Right atrium auricular region (tissue), 2 donors: Measurements from ENCODE around the gene SRSF2. TPM values are rescaled to one million over a fixed set of nuclear protein-coding genes. Genes with fewer than 3 reads are reported as not detected.
A peak's percentile ranks its signal among the peaks of the same experiment; 100 is the strongest.
"Not testable (repeated sequence)": the region's sequence is repeated elsewhere in the genome, so short reads cannot be mapped to it uniquely, and the experiment has no call there.

Source experiments
- DNase-seq: peaks from one replicate; pipeline ENCODE4 v3.0.0-alpha.2; 2019; ENCODE audit warnings: low spot score
- H3K27ac ChIP-seq, 2 donors: fragments of 200-600 bp; sonication (generic); 1 replicate in 1 of 2; 2 replicates in 1 of 2; pipeline ENCODE4 v1.5.1; 2016 to 2019
- H3K27me3 ChIP-seq, 2 donors: fragments of 200-600 bp; sonication (generic); one replicate each; pipeline versions ENCODE4 v1.5.1 to v1.6.0; 2017 to 2019
- H3K36me3 ChIP-seq: fragments of 200-600 bp; sonication (generic); one replicate; pipeline ENCODE4 v1.5.1; 2016
- H3K4me1 ChIP-seq, 2 donors: fragments of 200-600 bp; sonication (generic); one replicate each; pipeline versions ENCODE4 v1.5.1 to v1.6.0; 2017 to 2019
- H3K4me3 ChIP-seq, 2 donors: fragments of 200-600 bp; sonication (generic); 1 replicate in 1 of 2; 2 replicates in 1 of 2; pipeline ENCODE4 v1.5.1; 2017 to 2019; ENCODE audit warnings: mild to moderate bottlenecking in 1 of 2, moderate library complexity in 1 of 2
- H3K9me3 ChIP-seq, 2 donors: fragments of 200-600 bp; sonication (generic); one replicate each; pipeline ENCODE4 v1.5.1; 2019
- total RNA-seq, 2 donors: library from RNA; depleted of rRNA; stranded (reverse); fragments of >200 nt; gene quantifications; one replicate each; pipeline ENCODE4 v1.1.0, GENCODE V29; 2016
- TF ChIP-seq, protein P1 (sequence below), 2 donors: fragments of 200-600 bp; sonication (generic); IDR thresholded peaks; one replicate each; pipeline ENCODE4 v1.5.1; 2019; ENCODE audit warnings: antibody characterized with exemption in 2 of 2

The SRSF2 gene
- total RNA-seq, 2 donors from 2014 or later, result 78.3 to 135 TPM

GRCh38 chr17:76714822-76715495 is 22.2 kb downstream of the SRSF2 start:
- H3K4me1 ChIP-seq, result peaks cover 0 to 55% of the 10 kb centered on the region in 2 donors
- peak overlapping the region; percentile 78 to 79 for H3K27ac ChIP-seq
- no peaks in the 10 kb centered on the region for H3K9me3 ChIP-seq
- no peak overlapping the region for H3K4me3 ChIP-seq
- DNase-seq, result peak; percentile 84
- H3K27me3 ChIP-seq, result no peaks in the 10 kb centered on the region
- TF ChIP-seq, protein P1, sequence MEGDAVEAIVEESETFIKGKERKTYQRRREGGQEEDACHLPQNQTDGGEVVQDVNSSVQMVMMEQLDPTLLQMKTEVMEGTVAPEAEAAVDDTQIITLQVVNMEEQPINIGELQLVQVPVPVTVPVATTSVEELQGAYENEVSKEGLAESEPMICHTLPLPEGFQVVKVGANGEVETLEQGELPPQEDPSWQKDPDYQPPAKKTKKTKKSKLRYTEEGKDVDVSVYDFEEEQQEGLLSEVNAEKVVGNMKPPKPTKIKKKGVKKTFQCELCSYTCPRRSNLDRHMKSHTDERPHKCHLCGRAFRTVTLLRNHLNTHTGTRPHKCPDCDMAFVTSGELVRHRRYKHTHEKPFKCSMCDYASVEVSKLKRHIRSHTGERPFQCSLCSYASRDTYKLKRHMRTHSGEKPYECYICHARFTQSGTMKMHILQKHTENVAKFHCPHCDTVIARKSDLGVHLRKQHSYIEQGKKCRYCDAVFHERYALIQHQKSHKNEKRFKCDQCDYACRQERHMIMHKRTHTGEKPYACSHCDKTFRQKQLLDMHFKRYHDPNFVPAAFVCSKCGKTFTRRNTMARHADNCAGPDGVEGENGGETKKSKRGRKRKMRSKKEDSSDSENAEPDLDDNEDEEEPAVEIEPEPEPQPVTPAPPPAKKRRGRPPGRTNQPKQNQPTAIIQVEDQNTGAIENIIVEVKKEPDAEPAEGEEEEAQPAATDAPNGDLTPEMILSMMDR (IDR thresholded peaks at IDR 0.05), result peak; percentile 78 to 91
- H3K36me3 ChIP-seq, result peaks cover 65% of the 10 kb centered on the region

DNA sequence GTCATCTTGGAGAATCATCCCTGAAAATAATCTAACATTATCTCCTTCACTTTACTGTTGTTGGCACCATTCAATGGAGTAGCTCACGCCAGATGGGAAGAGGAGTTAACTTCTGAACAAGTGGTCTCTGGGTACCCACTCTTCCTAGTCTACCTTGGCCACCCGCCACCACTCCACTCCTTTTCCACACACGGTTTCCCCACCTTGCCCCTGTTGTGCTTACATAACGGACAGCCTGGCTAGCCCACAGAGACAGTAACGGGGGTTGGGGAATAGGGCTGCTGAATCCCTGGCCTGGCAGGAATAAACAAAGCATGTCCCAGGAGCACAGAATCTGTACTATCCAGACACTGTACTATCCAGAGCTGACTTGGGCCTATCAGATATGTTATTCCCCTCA is 22.8 kb downstream of the SRSF2 start:
- Histone ChIP-seq H3K4me3 (no peak overlapping the region), H3K4me1 (peaks cover 0 to 61% of the 10 kb centered on the region in 2 donors), H3K27me3 (no peaks in the 10 kb centered on the region), H3K27ac (peak overlapping the region; percentile 78 to 79), H3K36me3 (peaks cover 59% of the 10 kb centered on the region), H3K9me3 (no peaks in the 10 kb centered on the region)
- no peak for DNase-seq
- TF ChIP-seq, protein P1 (IDR thresholded peaks at IDR 0.05), result no peak

- DNase-seq, result no peak
- peak overlapping the region; percentile 78 to 79 for H3K27ac ChIP-seq
- no peak overlapping the region for H3K4me3 ChIP-seq
- peaks cover 0 to 66% of the 10 kb centered on the region in 2 donors for H3K4me1 ChIP-seq
- H3K9me3 ChIP-seq, result no peaks in the 10 kb centered on the region
- H3K27me3 ChIP-seq, result no peaks in the 10 kb centered on the region
- peaks cover 53% of the 10 kb centered on the region for H3K36me3 ChIP-seq
- TF ChIP-seq, protein P1 (IDR thresholded peaks at IDR 0.05), result no peak
Observed at GRCh38 chr17:76713765-76714164, 23.4 kb downstream of the SRSF2 start.

GRCh38 chr17:76712321-76712720 is 24.8 kb downstream of the SRSF2 start:
- not testable (repeated sequence) for DNase-seq, H3K9me3 ChIP-seq, H3K27me3 ChIP-seq, H3K4me3 ChIP-seq
- peak overlapping the region; percentile 79 to 87 for H3K27ac ChIP-seq
- H3K36me3 ChIP-seq, result peaks cover 39% of the 10 kb centered on the region
- peaks cover 0 to 77% of the 10 kb centered on the region in 2 donors for H3K4me1 ChIP-seq

GRCh38 chr17:76710863-76711611 is 26.1 kb downstream of the SRSF2 start, which contains the start of gene MXRA7:
Gene MXRA7, minus strand, starts transcription at chr17:76710965. Its CDS starts 19 bp downstream, at chr17:76710946.
- TF ChIP-seq, protein P1 (IDR thresholded peaks at IDR 0.05), result no peak
- H3K4me3 ChIP-seq, result peak within 1 kb of the TSS; percentile 62 to 90
- peak within 1 kb of the TSS; percentile 98 for H3K27ac ChIP-seq
- peaks cover 0 to 73% of the 10 kb centered on the region in 2 donors for H3K4me1 ChIP-seq
- peaks cover 26% of the 10 kb centered on the region for H3K36me3 ChIP-seq
- H3K27me3 ChIP-seq, result no peaks in the 10 kb centered on the region
- DNase-seq, result peak; percentile 79
- no peaks in the 10 kb centered on the region for H3K9me3 ChIP-seq

DNA sequence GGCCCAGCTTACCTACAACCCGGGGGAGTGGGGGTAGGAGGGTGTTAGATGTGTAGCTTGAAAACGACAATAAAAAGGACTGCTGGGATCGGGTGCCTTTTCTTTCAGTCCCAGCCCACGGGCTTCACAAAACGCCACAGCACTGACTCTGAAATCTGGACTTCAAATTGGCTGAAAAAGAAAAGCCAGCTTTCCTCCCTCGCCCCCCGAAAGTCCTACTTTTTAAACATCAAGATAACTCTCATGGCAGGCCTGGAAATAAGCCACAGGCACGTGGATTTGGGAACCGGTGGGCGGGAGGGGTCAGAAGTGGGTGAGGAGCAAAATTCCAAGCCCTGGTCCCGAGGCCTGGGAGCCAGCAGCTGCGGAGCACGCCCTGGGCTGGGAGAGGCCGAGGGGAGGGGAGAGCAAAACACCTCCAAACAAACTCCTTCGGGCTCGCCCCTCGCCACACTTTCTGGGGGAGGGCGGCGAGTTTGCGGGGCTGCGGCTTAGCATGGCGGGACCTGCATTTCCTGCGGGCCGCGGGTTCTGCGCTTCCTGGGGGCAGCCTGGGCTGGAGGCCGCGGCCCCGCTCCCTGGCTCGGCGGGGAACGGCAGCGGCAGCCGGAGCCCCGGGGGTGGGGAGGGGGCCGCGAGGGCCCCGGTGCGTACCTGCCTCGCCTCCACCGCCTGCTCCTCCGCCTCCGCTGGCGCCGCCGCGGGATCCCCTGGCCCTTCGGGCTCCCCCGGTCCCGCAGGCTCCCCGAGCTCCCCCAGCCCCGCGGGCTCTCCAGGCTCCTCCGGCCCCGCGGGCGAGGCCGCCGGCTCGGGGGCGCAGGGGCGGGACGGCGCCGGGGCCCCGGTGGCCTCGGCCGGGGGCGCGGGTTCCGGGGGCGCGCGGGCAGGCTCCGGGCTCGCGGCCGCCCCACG is 26.9 kb downstream of the SRSF2 start:
- DNase-seq, H3K27me3 ChIP-seq, H3K9me3 ChIP-seq: not testable (repeated sequence)
- Histone ChIP-seq H3K4me3 (peak overlapping the region; percentile 62 to 90), H3K4me1 (peaks cover 0 to 72% of the 10 kb centered on the region in 2 donors), H3K36me3 (peaks cover 18% of the 10 kb centered on the region), H3K27ac (peak overlapping the region; percentile 98)
